ENCODE results near the gene FANCB. TPM values are rescaled to one million over a fixed set of nuclear protein-coding genes. Genes with fewer than 3 reads are reported as not detected.

Gene FANCB
- total RNA-seq (2021) (12.3 to 13.2 TPM (median 13.2 TPM) in 3 replicates), Bru-seq, nascent RNA (percentile 90 among the genes with signal in this experiment)
- long read RNA-seq, experiment 1, transcript FANCB-202 (10 exons, 3,008 nt), result major isoform, 9 of 44 reads
- long read RNA-seq, experiment 1, partial matches to known transcripts, result 14 of 44 reads
- long read RNA-seq, experiment 1, other reads (novel, unspliced or antisense), result 20 of 44 reads
- long read RNA-seq, experiment 2, partial matches to known transcripts, result 8 of 12 reads
- long read RNA-seq, experiment 2, other reads (novel, unspliced or antisense), result 2 of 12 reads
- long read RNA-seq, experiment 3, partial matches to known transcripts, result 1 of 16 reads
- long read RNA-seq, experiment 3, other reads (novel, unspliced or antisense), result 11 of 16 reads

DNA sequence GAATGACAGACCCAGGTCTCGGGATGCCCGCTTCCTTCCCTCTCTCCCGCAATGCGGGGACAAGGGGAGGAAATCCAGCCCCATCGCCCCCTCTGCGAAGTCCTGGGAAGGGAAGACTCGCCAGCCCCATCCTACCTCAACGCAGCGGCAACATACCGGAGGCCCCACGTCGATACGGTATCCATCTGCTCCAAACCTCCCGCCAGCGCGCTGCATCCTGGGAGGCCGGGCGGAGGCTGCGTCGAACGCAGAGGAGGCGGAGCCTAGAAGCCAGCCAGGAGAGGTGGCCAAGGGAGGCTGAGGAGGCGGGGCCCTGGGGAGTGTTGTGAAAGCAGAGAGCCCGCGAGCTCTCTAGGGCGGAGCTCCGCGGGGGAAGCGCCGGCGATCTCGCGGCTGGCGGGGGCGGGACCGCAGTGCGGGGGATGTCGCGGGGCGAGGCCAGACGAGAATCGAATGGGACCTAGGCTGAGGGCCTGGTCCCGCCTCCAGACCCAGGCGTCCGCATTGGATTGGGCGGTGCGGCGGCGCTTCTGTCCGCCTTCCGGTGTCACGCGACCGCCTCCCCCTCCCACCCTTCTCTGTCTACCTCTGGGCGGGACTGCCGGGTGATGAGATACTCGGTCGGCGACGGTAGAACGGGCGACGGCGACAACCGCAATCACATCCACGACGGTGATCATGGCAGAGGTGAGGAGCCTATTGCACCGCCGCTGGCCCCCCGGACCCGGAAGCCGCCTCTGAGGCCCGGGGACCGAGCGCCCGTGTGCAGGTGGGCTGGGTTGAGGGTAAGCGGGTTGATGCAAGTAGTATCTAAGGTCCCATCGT, at the start of gene FANCB, which contains the start of gene MOSPD2:
Gene FANCB (minus strand): TSS at position 219 of the 825 bp plus-strand sequence. CDS start 7,559 bp downstream, outside the sequence.
Gene MOSPD2 (plus strand): TSS at position 571 of the 825 bp plus-strand sequence. CDS start 108 bp downstream, at position 679.
- Mint-ChIP-seq H3K27ac (peak within 1 kb of the TSS; percentile 83), H3K4me3 (peak within 1 kb of the TSS; percentile 78), H3K9me3 (0 out of 2 replicates have a peak, but pooled peaks cover 3% of the 10 kb centered on the region), H3K27me3 (ENCODE audit: low read depth) (no peaks in the 10 kb centered on the region), H3K36me3 (peaks cover 15% of the 10 kb centered on the region), H3K4me1 (peaks cover 4% of the 10 kb centered on the region)
- ChIA-PET POLR2A (interaction anchor here (0.6 kb wide), 1 partner anchor 701 kb away, joined by 3 read pairs; no protein-coding TSS in a partner anchor), CTCF (no interaction called here)
- peak; percentile 97 for ATAC-seq
- DNase-seq (ENCODE audit: low spot score), result peak; percentile 94
- TF ChIP-seq TEAD1 (CRISPR knock-in tag; IDR thresholded peaks at IDR 0.05), result no peak
- no peak for TF ChIP-seq STAT6 (CRISPR knock-in tag; conservative IDR thresholded peaks at IDR 0.05; ENCODE audit: low read depth)
- no peak for TF ChIP-seq EMX1 (CRISPR knock-in tag; IDR thresholded peaks at IDR 0.05)
- no peak for TF ChIP-seq PREB (CRISPR knock-in tag; IDR thresholded peaks at IDR 0.05; ENCODE audit: borderline replicate concordance)
- TF ChIP-seq, protein P1, sequence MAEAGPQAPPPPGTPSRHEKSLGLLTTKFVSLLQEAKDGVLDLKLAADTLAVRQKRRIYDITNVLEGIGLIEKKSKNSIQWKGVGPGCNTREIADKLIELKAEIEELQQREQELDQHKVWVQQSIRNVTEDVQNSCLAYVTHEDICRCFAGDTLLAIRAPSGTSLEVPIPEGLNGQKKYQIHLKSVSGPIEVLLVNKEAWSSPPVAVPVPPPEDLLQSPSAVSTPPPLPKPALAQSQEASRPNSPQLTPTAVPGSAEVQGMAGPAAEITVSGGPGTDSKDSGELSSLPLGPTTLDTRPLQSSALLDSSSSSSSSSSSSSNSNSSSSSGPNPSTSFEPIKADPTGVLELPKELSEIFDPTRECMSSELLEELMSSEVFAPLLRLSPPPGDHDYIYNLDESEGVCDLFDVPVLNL (CRISPR knock-in tag; IDR thresholded peaks at IDR 0.05; ENCODE audit: borderline replicate concordance, low read depth), result peak; percentile 84
- no peak for TF ChIP-seq NR2C2 (CRISPR knock-in tag; IDR thresholded peaks at IDR 0.05)
- peak; percentile 51; the same call in 1 of the 2 replicates for TF ChIP-seq SP1 (CRISPR knock-in tag; conservative IDR thresholded peaks at IDR 0.05)
- TF ChIP-seq SMAD3 (CRISPR knock-in tag; IDR thresholded peaks at IDR 0.05; ENCODE audit: borderline replicate concordance), result no peak
- TF ChIP-seq CREM (CRISPR knock-in tag; IDR thresholded peaks at IDR 0.05), result 0 out of 2 replicates have a peak, but pooled peaks have one; percentile 31
- TF ChIP-seq ELF4 (CRISPR knock-in tag; IDR thresholded peaks at IDR 0.05; ENCODE audit: low read depth), result no peak
- TF ChIP-seq, protein P2, sequence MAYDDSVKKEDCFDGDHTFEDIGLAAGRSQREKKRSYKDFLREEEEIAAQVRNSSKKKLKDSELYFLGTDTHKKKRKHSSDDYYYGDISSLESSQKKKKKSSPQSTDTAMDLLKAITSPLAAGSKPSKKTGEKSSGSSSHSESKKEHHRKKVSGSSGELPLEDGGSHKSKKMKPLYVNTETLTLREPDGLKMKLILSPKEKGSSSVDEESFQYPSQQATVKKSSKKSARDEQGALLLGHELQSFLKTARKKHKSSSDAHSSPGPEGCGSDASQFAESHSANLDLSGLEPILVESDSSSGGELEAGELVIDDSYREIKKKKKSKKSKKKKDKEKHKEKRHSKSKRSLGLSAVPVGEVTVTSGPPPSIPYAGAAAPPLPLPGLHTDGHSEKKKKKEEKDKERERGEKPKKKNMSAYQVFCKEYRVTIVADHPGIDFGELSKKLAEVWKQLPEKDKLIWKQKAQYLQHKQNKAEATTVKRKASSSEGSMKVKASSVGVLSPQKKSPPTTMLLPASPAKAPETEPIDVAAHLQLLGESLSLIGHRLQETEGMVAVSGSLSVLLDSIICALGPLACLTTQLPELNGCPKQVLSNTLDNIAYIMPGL (CRISPR knock-in tag; IDR thresholded peaks at IDR 0.05), result no peak
- no peak for TF ChIP-seq IRF1 (CRISPR knock-in tag; IDR thresholded peaks at IDR 0.05)
- TF ChIP-seq, protein P3, sequence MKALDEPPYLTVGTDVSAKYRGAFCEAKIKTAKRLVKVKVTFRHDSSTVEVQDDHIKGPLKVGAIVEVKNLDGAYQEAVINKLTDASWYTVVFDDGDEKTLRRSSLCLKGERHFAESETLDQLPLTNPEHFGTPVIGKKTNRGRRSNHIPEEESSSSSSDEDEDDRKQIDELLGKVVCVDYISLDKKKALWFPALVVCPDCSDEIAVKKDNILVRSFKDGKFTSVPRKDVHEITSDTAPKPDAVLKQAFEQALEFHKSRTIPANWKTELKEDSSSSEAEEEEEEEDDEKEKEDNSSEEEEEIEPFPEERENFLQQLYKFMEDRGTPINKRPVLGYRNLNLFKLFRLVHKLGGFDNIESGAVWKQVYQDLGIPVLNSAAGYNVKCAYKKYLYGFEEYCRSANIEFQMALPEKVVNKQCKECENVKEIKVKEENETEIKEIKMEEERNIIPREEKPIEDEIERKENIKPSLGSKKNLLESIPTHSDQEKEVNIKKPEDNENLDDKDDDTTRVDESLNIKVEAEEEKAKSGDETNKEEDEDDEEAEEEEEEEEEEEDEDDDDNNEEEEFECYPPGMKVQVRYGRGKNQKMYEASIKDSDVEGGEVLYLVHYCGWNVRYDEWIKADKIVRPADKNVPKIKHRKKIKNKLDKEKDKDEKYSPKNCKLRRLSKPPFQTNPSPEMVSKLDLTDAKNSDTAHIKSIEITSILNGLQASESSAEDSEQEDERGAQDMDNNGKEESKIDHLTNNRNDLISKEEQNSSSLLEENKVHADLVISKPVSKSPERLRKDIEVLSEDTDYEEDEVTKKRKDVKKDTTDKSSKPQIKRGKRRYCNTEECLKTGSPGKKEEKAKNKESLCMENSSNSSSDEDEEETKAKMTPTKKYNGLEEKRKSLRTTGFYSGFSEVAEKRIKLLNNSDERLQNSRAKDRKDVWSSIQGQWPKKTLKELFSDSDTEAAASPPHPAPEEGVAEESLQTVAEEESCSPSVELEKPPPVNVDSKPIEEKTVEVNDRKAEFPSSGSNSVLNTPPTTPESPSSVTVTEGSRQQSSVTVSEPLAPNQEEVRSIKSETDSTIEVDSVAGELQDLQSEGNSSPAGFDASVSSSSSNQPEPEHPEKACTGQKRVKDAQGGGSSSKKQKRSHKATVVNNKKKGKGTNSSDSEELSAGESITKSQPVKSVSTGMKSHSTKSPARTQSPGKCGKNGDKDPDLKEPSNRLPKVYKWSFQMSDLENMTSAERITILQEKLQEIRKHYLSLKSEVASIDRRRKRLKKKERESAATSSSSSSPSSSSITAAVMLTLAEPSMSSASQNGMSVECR (CRISPR knock-in tag; IDR thresholded peaks at IDR 0.05; ENCODE audit: borderline replicate concordance), result no peak
- TF ChIP-seq ZNF219 (CRISPR knock-in tag; IDR thresholded peaks at IDR 0.05; ENCODE audit: borderline replicate concordance), result no peak
- no peak for TF ChIP-seq RORB (CRISPR knock-in tag; IDR thresholded peaks at IDR 0.05)
- TF ChIP-seq, protein P4, sequence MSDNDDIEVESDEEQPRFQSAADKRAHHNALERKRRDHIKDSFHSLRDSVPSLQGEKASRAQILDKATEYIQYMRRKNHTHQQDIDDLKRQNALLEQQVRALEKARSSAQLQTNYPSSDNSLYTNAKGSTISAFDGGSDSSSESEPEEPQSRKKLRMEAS (CRISPR knock-in tag; IDR thresholded peaks at IDR 0.05), result peak; percentile 49; the same call in 1 of the 2 replicates
- no peak for TF ChIP-seq ATF2 (CRISPR knock-in tag; IDR thresholded peaks at IDR 0.05; ENCODE audit: borderline replicate concordance, low read depth)
- TF ChIP-seq OVOL2 (CRISPR knock-in tag; IDR thresholded peaks at IDR 0.05; ENCODE audit: borderline replicate concordance), result no peak
- no peak for TF ChIP-seq ZNF416 (CRISPR knock-in tag; IDR thresholded peaks at IDR 0.05)
- TF ChIP-seq ZNF232 (CRISPR knock-in tag; IDR thresholded peaks at IDR 0.05), result no peak

Measured in WTC11 (cell line).